HepG2 (cell line): Measurements from ENCODE around the gene GNAI2. TPM values are rescaled to one million over a fixed set of nuclear protein-coding genes. Genes with fewer than 3 reads are reported as not detected.
A peak's percentile ranks its signal among the peaks of the same experiment; 100 is the strongest.

ENCODE experiments used
- AHR ChIP-seq: IDR thresholded peaks from 2 replicates; pipeline ENCODE4 v1.6.1; 2018; ENCODE audit warnings: missing genetic modification reagents, missing compliant biosample characterization
- ATF1 ChIP-seq: IDR thresholded peaks from 2 replicates; pipeline ENCODE4 v1.6.1; 2016; ENCODE audit warnings: mild to moderate bottlenecking, control low read depth
- BRF2 ChIP-seq: sonication (generic); formaldehyde crosslinking; IDR thresholded peaks from 2 replicates; pipeline ENCODE4 v1.8.1; 2022; ENCODE audit warnings: mild to moderate bottlenecking, missing genetic modification reagents
- CC2D1A ChIP-seq: sonication (generic); formaldehyde crosslinking; IDR thresholded peaks from 2 replicates; pipeline ENCODE4 v1.8.1; 2023; ENCODE audit warnings: mild to moderate bottlenecking, missing genetic modification reagents
- CCDC6 ChIP-seq: sonication (generic); formaldehyde crosslinking; IDR thresholded peaks from 2 replicates; pipeline ENCODE4 v1.8.1; 2022; ENCODE audit warnings: mild to moderate bottlenecking, missing genetic modification reagents, moderate library complexity
- CEBPG ChIP-seq: IDR thresholded peaks from 2 replicates; pipeline ENCODE4 v1.6.1; 2016
- FOXO1 ChIP-seq: sonication (generic); formaldehyde crosslinking; IDR thresholded peaks from 2 replicates; pipeline ENCODE4 v1.4.0; 2020; ENCODE audit warnings: missing genetic modification reagents
- HNF4A ChIP-seq: sonication (generic); formaldehyde crosslinking; IDR thresholded peaks from 2 replicates; pipeline ENCODE4 v1.4.0; 2020; ENCODE audit warnings: missing genetic modification reagents
- NFE2L1 ChIP-seq: sonication (generic); formaldehyde crosslinking; IDR thresholded peaks from 2 replicates; pipeline ENCODE4 v1.4.0; 2020; ENCODE audit warnings: missing genetic modification reagents, mild to moderate bottlenecking, borderline replicate concordance
- PATZ1 ChIP-seq: sonication (generic); formaldehyde crosslinking; IDR thresholded peaks from 2 replicates; pipeline ENCODE4 v1.4.0; 2020; ENCODE audit warnings: missing genetic modification reagents
- SIN3B ChIP-seq: fragments of 150-350 bp; IDR thresholded peaks from 2 replicates; pipeline ENCODE4 v1.6.1; 2014; ENCODE audit warnings: low read length
- TAF1 ChIP-seq: sonication (generic); formaldehyde crosslinking; IDR thresholded peaks from 2 replicates; pipeline ENCODE4 v1.4.0; 2020; ENCODE audit warnings: missing genetic modification reagents
- TBL1XR1 ChIP-seq: fragments of 150-350 bp; IDR thresholded peaks from 2 replicates; pipeline ENCODE4 v1.6.1; 2014; ENCODE audit warnings: borderline replicate concordance, low read length; ENCODE audit not compliant: partially characterized antibody
- TRIM24 ChIP-seq: sonication (generic); formaldehyde crosslinking; IDR thresholded peaks from 2 replicates; pipeline ENCODE4 v1.8.0; 2022; ENCODE audit warnings: mild to moderate bottlenecking, missing genetic modification reagents
- ZC3H13 ChIP-seq: sonication (generic); formaldehyde crosslinking; IDR thresholded peaks from 2 replicates; pipeline ENCODE4 v1.8.1; 2023; ENCODE audit warnings: mild to moderate bottlenecking, missing genetic modification reagents, moderate library complexity
- ZFX ChIP-seq: sonication (generic); formaldehyde crosslinking; IDR thresholded peaks from 2 replicates; pipeline ENCODE4 v1.4.0; 2020; ENCODE audit warnings: mild to moderate bottlenecking, low read depth, missing genetic modification reagents, moderate library complexity
- ZNF121 ChIP-seq: sonication (generic); formaldehyde crosslinking; IDR thresholded peaks from 2 replicates; pipeline ENCODE4 v1.5.0; 2020; ENCODE audit warnings: mild to moderate bottlenecking, missing genetic modification reagents
- ZNF260 ChIP-seq: sonication (generic); formaldehyde crosslinking; IDR thresholded peaks from 2 replicates; pipeline ENCODE4 v1.4.0; 2020; ENCODE audit warnings: missing genetic modification reagents, low read depth, mild to moderate bottlenecking, borderline replicate concordance
- ZNF280D ChIP-seq: sonication (generic); formaldehyde crosslinking; IDR thresholded peaks from 2 replicates; pipeline ENCODE4 v1.5.1; 2020; ENCODE audit warnings: mild to moderate bottlenecking, missing genetic modification reagents
- ZNF329 ChIP-seq: sonication (generic); formaldehyde crosslinking; IDR thresholded peaks from 2 replicates; pipeline ENCODE4 v1.9.0; 2021; ENCODE audit warnings: low read depth, mild to moderate bottlenecking, missing genetic modification reagents
- ZNF547 ChIP-seq: sonication (generic); formaldehyde crosslinking; IDR thresholded peaks from 2 replicates; pipeline ENCODE4 v1.5.1; 2020; ENCODE audit warnings: mild to moderate bottlenecking, missing genetic modification reagents
- ZNF564 ChIP-seq: sonication (generic); formaldehyde crosslinking; IDR thresholded peaks from 2 replicates; pipeline ENCODE4 v1.8.1; 2023; ENCODE audit warnings: mild to moderate bottlenecking, missing genetic modification reagents
- ZNF790 ChIP-seq: sonication (generic); formaldehyde crosslinking; IDR thresholded peaks from 2 replicates; pipeline ENCODE4 v1.8.0; 2022; ENCODE audit warnings: missing genetic modification reagents, mild to moderate bottlenecking, borderline replicate concordance
- polyA plus RNA-seq, 8 experiments: library from polyadenylated mRNA; depleted of rRNA in 3 of 8; stranded (reverse) in 7 of 8; unstranded in 1 of 8; fragments of >200 nt; fragmentation: Illumina TruSeq in 4 of 8; extraction: Trizol in 4 of 8; gene quantifications; 2 replicates each; pipeline versions ENCODE4 v1.2.1 to v1.2.3, GENCODE V29; 2011 to 2016; ENCODE audit warnings: low read depth in 4 of 8, missing spikeins in 1 of 8, mixed read lengths in 1 of 8; ENCODE audit not compliant: insufficient read depth in 1 of 8
- total RNA-seq, 5 experiments: library from RNA; depleted of rRNA; stranded (reverse); fragments of >200 nt; fragmentation: Illumina TruSeq; extraction: Trizol; gene quantifications; 2 replicates each; pipeline ENCODE4 v1.2.3, GENCODE V29; 2016; ENCODE audit warnings: low read depth in 1 of 5

GNAI2 gene
- total and polyA plus RNA-seq, 2 of the 13 experiments (the other 11 are each of a cell fraction or from before 2014, with no cell fraction given) = 51.1 to 66.2 TPM

GRCh38 chr3:50194128-50194902, 41.7 kb upstream of the GNAI2 start (continued):
- TF ChIP-seq ZNF329 (CRISPR knock-in tag) (peak; percentile 62; the same call in 1 of the 2 replicates), AHR (CRISPR knock-in tag) (no peak), ZNF280D (CRISPR knock-in tag) (no peak), ZNF547 (CRISPR knock-in tag) (no peak), PATZ1 (CRISPR knock-in tag) (peak; percentile 95), ZNF121 (CRISPR knock-in tag) (no peak), CC2D1A (CRISPR knock-in tag) (0 out of 2 replicates have a peak, but pooled peaks have one; percentile 53), SIN3B (no peak), CCDC6 (CRISPR knock-in tag) (no peak; the same call in 1 of the 2 replicates), CEBPG (CRISPR knock-in tag) (no peak), FOXO1 (CRISPR knock-in tag) (peak; percentile 58; the same call in 1 of the 2 replicates), ZNF564 (CRISPR knock-in tag) (no peak), ZFX (peak; percentile 44), ZNF790 (CRISPR knock-in tag) (0 out of 2 replicates have a peak, but pooled peaks have one; percentile 6), ATF1 (CRISPR knock-in tag) (no peak), TRIM24 (CRISPR knock-in tag) (no peak), HNF4A (no peak), BRF2 (CRISPR knock-in tag) (no peak), TAF1 (CRISPR knock-in tag) (no peak), ZNF260 (CRISPR knock-in tag) (no peak), ZC3H13 (CRISPR knock-in tag) (no peak), TBL1XR1 (no peak), NFE2L1 (CRISPR knock-in tag) (no peak)
